Renal cortical epithelial cell (primary cell): Measurements from ENCODE around the gene RIPK4. TPM values are rescaled to one million over a fixed set of nuclear protein-coding genes. Genes with fewer than 3 reads are reported as not detected.
A peak's percentile ranks its signal among the peaks of the same experiment; 100 is the strongest.

Source experiments
- DNase-seq: peaks from one replicate; pipeline ENCODE4 v3.0.0-alpha.2; 2011; ENCODE audit warnings: low read depth
- total RNA-seq: library from RNA; depleted of rRNA; stranded (reverse); fragments of >200 nt; gene quantifications from 2 replicates; pipeline ENCODE4 v1.2.3, GENCODE V29; 2014

RIPK4 gene
- total RNA-seq, 1 donor from 2014 or later, result 65.1 TPM

DNA sequence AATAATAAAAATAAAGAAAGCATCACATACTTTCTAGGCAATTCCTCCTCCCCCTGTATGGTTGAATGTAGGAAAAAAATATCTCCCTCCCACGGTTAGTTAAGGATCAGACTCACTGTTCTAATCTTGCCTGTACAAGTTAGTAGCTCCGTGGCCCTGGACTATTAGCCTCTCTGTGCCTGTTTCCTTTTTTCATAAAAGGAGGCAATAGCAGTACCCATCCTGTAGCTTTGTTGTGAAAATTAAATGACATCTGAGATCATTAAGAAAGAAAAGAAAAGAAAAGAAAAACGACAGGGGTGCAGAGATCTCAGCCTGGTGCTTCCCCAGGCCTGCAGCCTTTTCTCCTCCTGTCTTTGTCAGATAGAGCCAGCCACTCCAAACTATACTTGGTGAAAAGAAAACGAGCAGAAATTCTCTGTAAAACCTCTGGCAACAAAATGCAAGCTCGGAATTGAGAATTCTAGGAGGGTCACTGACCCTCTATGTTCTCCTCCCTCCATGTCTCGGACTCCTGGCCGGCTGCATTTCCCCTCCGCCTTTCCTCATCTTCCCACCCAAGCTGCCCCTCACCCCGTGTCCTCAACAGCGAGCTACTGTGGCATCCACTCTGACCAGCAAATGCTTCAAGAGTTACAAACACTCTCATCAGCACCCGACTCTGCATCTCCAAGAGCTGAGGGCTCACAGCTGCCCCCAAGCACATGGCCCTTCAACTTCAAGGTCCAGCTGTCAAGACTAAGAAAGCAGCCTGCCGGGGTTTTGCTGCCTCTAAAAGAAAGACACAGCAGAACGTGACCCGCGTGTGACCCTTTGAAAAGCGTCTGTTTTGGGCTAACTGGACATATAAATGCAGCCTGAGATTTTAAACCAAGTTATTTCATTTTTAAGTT is 13.6 kb downstream of the RIPK4 start:
- no peak for DNase-seq

GRCh38 chr21:41752231-41752681 is 14.6 kb downstream of the RIPK4 start:
- DNase-seq, result peak; percentile 85

- no peak for DNase-seq
These were observed 15.2 kb downstream of the RIPK4 start for GRCh38 chr21:41751611-41752011.

DNA sequence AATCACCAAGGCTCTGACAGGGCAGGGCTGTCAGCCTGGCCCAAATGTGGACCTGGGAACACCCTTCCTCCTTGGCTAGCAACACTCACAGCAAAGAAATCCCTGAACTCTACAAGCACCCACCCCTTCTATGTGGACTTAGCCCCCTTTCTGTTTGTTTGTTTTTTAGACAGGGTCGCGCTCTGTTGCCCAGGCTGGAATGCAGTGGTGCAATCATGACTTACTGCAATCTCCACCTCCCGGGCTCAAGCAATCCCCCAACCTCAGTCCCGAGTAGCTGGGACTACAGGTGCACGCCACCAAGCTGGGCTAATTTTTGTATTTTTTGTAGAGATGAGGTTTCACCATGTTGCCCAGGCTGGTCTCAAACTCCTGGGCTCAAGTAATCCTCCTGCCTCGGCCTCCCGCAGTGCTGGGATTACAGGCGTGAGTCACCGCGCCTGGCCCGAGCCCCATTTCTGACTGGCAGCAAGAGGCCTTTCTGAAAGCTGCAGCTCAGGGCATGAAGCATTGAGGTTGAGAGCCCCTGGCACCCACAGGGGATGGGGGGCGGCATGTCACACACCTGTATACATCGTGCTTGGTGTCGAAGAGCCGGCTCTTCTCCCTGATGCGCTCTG is 16.2 kb downstream of the RIPK4 start:
- peak; percentile 88 for DNase-seq

- peak; percentile 51 for DNase-seq
These were observed 16.8 kb downstream of the RIPK4 start for GRCh38 chr21:41750051-41750450.

DNA sequence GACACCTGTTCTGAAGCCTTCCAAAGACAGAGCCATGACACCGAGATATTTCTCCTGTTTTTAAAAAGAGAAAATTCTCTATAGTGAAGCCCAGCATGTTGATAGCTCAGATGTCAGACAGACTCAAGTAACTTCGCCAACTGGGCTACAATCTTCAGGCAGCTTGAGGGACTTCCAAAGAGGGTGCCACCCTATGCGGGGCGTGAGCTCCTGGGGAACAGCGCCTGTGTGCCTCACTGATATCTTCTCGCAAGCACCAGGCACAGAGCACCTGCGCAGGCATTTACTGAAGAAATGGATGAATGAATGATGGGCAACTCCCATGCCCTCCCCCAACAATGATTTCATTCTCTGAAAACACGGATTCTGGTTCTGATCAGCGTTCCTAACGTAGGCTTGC is 17.6 kb downstream of the RIPK4 start:
- DNase-seq, result no peak

DNA sequence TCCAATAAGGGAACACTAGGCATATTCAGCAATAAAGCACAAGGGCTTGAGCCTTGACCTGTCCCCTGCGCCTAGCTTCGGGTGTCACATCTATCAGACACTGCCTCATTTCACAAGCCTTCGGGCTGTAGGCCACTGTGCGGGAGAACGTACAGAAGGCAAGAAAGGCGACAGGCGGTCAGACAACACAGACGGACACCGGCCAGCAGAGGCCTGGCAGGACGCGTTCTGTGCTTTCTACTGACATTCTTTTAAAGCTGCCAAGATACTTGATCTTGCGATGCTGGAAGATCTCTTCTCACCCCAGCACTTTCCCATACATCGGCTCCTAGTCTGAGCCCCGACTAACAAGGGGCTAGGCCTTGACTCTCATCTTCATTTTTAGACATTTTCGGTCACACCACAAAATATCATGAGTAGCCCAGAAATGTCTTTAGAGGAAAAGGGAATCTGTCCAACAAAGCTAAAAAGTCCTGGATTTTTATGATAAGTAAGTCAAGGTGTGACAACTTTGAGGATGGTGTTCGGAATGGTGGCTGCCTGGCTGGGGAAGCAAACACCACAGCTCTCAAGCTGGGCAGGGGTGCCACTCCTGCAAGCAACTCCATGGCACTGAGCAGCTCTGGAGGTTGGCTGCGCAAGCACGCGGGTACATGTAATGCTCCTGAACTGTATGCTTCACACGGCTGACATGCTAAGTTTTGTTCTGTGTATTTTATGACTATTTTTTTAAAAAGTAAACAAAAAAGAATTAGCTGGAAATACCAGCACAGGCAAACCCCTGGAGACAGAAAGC is 18.7 kb downstream of the RIPK4 start:
- no peak for DNase-seq

- DNase-seq, result no peak
These were observed 20.2 kb downstream of the RIPK4 start for GRCh38 chr21:41746744-41747006.

- DNase-seq, result no peak
These were observed 20.7 kb downstream of the RIPK4 start for GRCh38 chr21:41745971-41746743.

DNA sequence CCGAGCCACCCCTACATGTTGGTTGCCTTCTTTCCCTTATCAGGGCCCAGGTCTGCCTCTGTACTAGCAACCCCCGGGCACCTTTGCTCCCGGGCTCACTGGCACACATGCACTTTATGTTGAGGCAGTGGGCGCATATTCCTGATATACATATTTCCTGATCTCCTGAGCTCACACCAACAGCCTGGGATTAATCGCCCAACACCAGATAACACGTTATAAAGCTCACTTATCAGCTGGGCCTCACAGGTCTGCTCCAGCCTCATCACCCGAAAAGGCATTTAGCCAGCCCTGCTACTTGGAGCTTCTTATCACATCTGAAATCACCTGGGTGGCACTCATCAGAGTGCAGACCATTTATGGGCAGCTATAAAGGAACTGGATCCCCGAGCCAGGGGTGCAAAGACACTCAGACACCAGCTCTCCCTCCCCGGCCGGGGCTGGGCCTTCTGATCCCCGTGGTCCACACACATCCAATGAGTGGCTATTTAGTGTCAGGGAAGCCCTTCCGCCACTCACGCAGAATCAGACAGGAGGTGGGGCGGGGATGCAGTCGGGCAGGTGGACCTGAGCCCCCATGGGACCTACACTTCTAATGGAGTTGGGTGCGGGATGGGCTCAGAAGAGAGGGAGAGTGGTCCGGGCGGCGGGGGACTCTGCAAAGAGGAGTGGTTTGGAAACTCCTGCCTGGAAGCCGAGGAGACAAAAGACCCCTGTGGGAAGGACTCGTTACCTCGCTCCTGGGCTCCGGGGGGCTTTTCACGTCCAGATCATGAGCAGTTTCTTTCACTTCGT is 21.6 kb downstream of the RIPK4 start:
- no peak for DNase-seq

- no peak for DNase-seq
These were observed 22.6 kb downstream of the RIPK4 start for GRCh38 chr21:41744028-41744930.

GRCh38 chr21:41743321-41744027 is 23.4 kb downstream of the RIPK4 start:
- DNase-seq, result no peak

GRCh38 chr21:41742073-41742875 is 24.6 kb downstream of the RIPK4 start:
- no peak for DNase-seq

DNA sequence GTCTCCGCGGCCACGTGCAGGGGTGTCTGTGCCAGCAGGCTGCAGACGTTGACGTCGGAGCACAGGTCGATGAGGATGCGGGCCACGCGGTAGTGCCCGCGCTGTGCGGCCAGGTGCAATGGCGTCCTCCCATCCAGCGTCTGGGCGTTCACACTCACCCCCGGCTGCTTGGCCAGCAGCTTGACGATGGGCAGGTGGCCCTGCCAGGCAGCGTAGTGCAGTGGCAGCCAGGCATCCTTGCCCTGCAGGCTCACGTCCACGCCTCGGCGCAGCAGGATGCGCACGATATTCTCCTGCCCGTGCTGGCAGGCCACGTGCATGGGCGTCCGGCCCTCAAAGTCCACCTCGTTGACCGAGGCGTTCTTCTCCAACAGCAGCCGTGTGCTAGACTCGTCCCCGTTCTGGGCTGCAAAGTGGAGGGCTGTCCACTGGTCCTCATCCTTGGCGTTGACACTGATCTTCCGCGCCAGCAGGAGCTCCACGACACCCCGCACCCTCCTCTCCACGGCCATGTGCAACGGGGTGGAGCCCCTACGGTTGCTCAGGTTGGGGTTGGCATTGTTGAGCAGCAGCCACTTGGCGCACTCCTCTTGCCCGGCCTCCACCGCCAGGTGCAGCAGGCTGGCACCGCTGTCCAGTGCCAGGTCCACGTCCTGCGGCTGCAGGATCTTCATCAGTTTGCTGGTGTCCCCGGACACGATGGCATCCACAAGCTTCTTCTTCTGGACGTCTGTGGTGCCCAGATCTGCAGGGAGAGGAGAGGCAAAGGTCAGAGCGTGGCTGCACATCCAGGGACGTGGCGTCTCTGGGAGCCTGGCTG is 25.4 kb downstream of the RIPK4 start:
- DNase-seq, result no peak

GRCh38 chr21:41740604-41741252 is 26.1 kb downstream of the RIPK4 start:
- no peak for DNase-seq

GRCh38 chr21:41739936-41740335 is 26.9 kb downstream of the RIPK4 start:
- no peak for DNase-seq

DNA sequence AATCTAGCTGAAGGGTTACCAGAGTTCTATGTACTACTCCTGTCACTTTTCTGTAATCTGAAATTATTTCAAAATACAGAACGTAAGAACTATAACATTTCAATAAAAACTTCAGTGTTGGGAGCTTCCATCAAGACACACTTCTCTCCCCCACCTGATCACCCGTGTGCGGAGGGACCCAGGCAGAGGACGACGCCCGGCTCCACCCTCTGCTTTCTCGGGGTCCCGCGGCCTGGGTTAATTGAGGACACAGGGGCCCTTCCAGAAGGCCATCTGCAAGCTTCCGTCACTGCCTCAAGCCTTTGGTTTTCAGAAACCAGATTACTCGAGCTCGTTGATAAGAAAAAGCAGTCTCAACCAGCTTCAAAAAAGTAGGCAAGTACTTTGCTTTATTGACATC is 27.8 kb downstream of the RIPK4 start:
- DNase-seq, result no peak
